Measurements from ENCODE around the gene TIMM21.

GRCh38 chr18:74166386-74166785, 18.1 kb downstream of the TIMM21 start:
- no peak for TF ChIP-seq EZH2phosphoT487 (IDR thresholded peaks at IDR 0.05; ENCODE audit: low read depth, severe bottlenecking, unreplicated experiment)
- TF ChIP-seq CTCF (IDR thresholded peaks at IDR 0.05; ENCODE audit: poor library complexity): no peak
- TF ChIP-seq EZH2 (IDR thresholded peaks at IDR 0.05; ENCODE audit: borderline replicate concordance): no peak

Data from hepatocyte (in vitro differentiated cells).